Esophagus muscularis mucosa (tissue), 4 donors: ENCODE results near the gene TIGAR. TPM values are rescaled to one million over a fixed set of nuclear protein-coding genes. Genes with fewer than 3 reads are reported as not detected.

Experiments
- DNase-seq: peaks from one replicate; pipeline ENCODE4 v3.0.0-alpha.2; 2017; ENCODE audit errors: extremely low spot score
- H3K27ac ChIP-seq, 4 donors: fragments of 200-600 bp; sonication (generic); replicated peaks in 1 of 4; 1 replicate in 3 of 4; 2 replicates in 1 of 4; pipeline ENCODE4 v1.5.1; 2016 to 2019; ENCODE audit warnings: mild to moderate bottlenecking in 1 of 4
- H3K27me3 ChIP-seq, 4 donors: fragments of 200-600 bp; sonication (generic); one replicate each; pipeline versions ENCODE4 v1.5.1 to v1.6.0; 2016 to 2019
- H3K36me3 ChIP-seq, 4 donors: fragments of 200-600 bp; sonication (generic); one replicate each; pipeline ENCODE4 v1.5.1; 2016 to 2019
- H3K4me1 ChIP-seq, 4 donors: fragments of 200-600 bp; sonication (generic); one replicate each; pipeline ENCODE4 v1.5.1; 2016 to 2019
- H3K4me3 ChIP-seq, 4 donors: fragments of 200-600 bp; sonication (generic); 1 replicate in 2 of 4; 2 replicates in 2 of 4; pipeline ENCODE4 v1.5.1; 2016 to 2019; ENCODE audit warnings: mild to moderate bottlenecking in 4 of 4, moderate library complexity in 1 of 4
- H3K9me3 ChIP-seq, 4 donors: fragments of 200-600 bp; sonication (generic); 1 replicate in 3 of 4; 2 replicates in 1 of 4; pipeline ENCODE4 v1.5.1; 2016 to 2019
- EP300 ChIP-seq: sonication (generic); formaldehyde crosslinking; IDR thresholded peaks from one replicate; pipeline ENCODE4 v1.6.1; 2017; ENCODE audit warnings: antibody characterized with exemption
- POLR2A ChIP-seq: fragments of 450-650 bp; IDR thresholded peaks from one replicate; pipeline ENCODE4 v1.6.1; 2017; ENCODE audit warnings: antibody characterized with exemption, moderate library complexity, mild to moderate bottlenecking, low read depth
- POLR2AphosphoS5 ChIP-seq, 2 donors: sonication (generic); formaldehyde crosslinking; IDR thresholded peaks; one replicate each; pipeline ENCODE4 v1.6.1; 2017; ENCODE audit warnings: antibody characterized with exemption in 2 of 2
- WGBS: methylation state at CpG from one replicate; pipeline ENCODE4 v1.1.5; 2018; 5-methylcytosine and 5-hydroxymethylcytosine counted together
- intact Hi-C: fragments of 100-400 bp; cut with DNase I; formaldehyde crosslinking; loops from one replicate; pipeline ENCODE4 v1.15.1; 2023
- total RNA-seq, 4 donors: library from RNA; depleted of rRNA; stranded (reverse); fragments of >200 nt; gene quantifications; one replicate each; pipeline versions ENCODE4 v1.1.0 to v1.2.1, GENCODE V29; 2016
- TF ChIP-seq, protein P1 (sequence below), 3 experiments: fragments of 200-600 bp in 2 of 3; fragments of 450-650 bp in 1 of 3; sonication (generic) in 2 of 3; IDR thresholded peaks; one replicate each; pipeline ENCODE4 v1.5.1; 2017 to 2019; ENCODE audit warnings: antibody characterized with exemption in 3 of 3, mild to moderate bottlenecking in 2 of 3, moderate library complexity in 1 of 3

The TIGAR gene
- total RNA-seq, 4 donors from 2014 or later = 6.6 to 7.6 (median 7.4) TPM

DNA sequence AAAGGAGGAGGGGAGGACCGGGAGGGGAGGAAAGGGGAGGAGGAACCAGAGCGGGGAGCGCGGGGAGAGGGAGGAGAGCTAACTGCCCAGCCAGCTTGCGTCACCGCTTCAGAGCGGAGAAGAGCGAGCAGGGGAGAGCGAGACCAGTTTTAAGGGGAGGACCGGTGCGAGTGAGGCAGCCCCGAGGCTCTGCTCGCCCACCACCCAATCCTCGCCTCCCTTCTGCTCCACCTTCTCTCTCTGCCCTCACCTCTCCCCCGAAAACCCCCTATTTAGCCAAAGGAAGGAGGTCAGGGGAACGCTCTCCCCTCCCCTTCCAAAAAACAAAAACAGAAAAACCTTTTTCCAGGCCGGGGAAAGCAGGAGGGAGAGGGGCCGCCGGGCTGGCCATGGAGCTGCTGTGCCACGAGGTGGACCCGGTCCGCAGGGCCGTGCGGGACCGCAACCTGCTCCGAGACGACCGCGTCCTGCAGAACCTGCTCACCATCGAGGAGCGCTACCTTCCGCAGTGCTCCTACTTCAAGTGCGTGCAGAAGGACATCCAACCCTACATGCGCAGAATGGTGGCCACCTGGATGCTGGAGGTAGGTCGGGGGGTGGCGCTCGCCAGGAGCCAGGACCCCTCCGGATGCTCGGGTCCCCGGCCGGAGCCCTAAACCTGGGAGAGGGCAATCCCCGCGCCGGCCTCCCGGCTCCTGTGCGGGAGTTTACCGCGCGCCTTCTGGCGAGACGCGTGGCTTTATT, 47.2 kb upstream of the TIGAR start, which contains the start of gene CCND2:
TSS of gene CCND2 (plus strand) at position 111 of the 744 bp plus-strand sequence. CDS start at position 390, 279 bp downstream.
- peak; percentile 97 for DNase-seq

DNA sequence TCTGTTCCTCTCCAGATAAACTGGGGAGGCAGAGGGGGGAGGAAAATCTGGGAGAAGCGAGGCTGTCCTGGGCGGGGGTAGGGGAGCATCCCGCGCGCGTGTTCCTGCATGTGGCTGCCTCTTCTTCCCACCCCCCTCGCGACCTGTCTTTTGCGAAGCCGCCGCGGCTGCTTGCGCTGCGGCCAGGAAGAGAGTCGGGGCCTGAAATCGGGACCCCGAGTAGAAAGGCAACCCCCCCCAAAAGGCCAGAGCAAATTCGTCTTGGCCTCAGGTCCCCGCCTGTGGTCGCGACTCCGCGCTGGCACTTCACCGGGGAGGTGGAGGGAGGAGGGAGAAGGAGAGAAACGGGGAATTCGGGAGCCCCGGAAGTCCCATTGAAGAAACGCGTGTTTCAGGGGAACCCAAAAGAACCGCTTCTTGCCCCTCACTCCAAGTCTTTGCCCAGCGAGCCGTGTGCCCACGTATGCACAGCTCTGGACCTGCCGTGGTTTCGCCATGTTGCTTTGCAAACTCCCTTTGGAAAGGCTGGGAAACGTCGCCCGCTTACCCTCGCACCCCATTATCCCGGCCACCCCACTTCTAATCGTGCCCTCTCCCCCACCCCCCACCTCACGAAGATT, 46.5 kb upstream of the TIGAR start:
- Histone ChIP-seq H3K9me3 (no peaks in the 10 kb centered on the region), H3K4me3 (peak overlapping the region; percentile 71 to 98 (median 76)), H3K27me3 (peaks cover 0 to 5% (median 2%) of the 10 kb centered on the region in 4 donors), H3K4me1 (peaks cover 60 to 75% (median 72%) of the 10 kb centered on the region in 4 donors), H3K36me3 (peaks cover 0 to 21% (median 19%) of the 10 kb centered on the region in 4 donors), H3K27ac (peak overlapping the region; percentile 93 to 98 (median 97))
- intact Hi-C loops = loop anchor here (5.0 kb wide), 1 partner anchor 402 kb away; the partner anchor contains the start of gene PARP11
- under 1% methylated on average over 32 of the region's 42 CpGs for WGBS
- no peak for DNase-seq
- TF ChIP-seq POLR2AphosphoS5 (IDR thresholded peaks at IDR 0.05) (no peak), POLR2A (no peak), EP300 (no peak)
- TF ChIP-seq, protein P1, sequence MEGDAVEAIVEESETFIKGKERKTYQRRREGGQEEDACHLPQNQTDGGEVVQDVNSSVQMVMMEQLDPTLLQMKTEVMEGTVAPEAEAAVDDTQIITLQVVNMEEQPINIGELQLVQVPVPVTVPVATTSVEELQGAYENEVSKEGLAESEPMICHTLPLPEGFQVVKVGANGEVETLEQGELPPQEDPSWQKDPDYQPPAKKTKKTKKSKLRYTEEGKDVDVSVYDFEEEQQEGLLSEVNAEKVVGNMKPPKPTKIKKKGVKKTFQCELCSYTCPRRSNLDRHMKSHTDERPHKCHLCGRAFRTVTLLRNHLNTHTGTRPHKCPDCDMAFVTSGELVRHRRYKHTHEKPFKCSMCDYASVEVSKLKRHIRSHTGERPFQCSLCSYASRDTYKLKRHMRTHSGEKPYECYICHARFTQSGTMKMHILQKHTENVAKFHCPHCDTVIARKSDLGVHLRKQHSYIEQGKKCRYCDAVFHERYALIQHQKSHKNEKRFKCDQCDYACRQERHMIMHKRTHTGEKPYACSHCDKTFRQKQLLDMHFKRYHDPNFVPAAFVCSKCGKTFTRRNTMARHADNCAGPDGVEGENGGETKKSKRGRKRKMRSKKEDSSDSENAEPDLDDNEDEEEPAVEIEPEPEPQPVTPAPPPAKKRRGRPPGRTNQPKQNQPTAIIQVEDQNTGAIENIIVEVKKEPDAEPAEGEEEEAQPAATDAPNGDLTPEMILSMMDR (IDR thresholded peaks at IDR 0.05) = no peak

More for the DNA sequence above, 47.2 kb upstream of the TIGAR start, which contains the start of gene CCND2:
- H3K4me1 ChIP-seq = peaks cover 55 to 72% (median 69%) of the 10 kb centered on the region in 4 donors
- peak within 1 kb of the TSS; percentile 71 to 98 (median 76) for H3K4me3 ChIP-seq
- H3K27ac ChIP-seq = peak within 1 kb of the TSS; percentile 93 to 98 (median 97)
- H3K27me3 ChIP-seq = peaks cover 0 to 5% (median 2%) of the 10 kb centered on the region in 4 donors
- H3K9me3 ChIP-seq = no peaks in the 10 kb centered on the region
- TF ChIP-seq POLR2AphosphoS5 (IDR thresholded peaks at IDR 0.05) (peak; percentile 99), EP300 (no peak), POLR2A (peak; percentile 91)
- TF ChIP-seq, protein P1 (IDR thresholded peaks at IDR 0.05) = no peak
- intact Hi-C loops = no loop called here
- peaks cover 0 to 15% (median 13%) of the 10 kb centered on the region in 4 donors for H3K36me3 ChIP-seq
- 0% methylated on average over 27 of the region's 52 CpGs for WGBS

DNA sequence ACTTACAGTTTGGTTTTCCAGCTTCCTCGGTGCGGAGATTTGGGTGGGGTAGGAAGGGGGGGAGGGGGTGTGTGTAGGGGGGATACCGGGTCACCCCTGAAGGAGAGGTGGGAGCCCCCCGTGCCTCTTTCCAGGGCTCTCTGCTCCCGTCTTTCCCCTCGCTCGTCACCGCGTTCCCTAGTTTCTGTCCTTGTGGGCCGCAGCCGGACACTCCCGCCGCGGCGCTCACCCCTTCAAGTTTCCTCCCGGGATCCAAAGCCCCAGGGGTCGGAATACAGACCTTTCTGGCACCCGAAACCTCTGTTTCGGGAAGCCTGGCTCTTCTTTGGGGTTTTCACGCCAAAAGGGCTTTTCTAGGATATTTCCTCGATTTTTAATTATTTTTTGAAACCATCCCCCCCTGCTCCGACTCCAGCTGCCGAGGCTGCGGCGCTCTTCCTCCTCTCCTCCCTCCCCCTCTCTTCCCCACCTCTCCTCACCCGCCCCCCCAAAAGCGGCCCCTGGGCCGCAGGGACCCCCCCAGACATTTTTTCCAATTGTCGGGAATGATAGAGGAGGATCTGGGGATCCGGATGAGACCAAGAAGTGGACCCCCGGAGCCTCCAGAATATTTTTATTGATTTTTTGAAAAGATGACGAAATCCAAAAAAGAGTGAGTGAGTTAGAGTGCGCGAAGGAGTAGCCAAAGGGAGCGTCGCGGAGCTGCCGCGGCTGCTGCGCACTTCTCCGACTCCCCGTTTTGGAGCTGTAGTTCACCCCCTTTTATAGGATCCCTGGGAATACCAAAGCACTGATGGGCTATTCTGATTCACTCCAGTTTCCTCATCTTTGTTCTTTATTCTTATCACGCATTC, 45.8 kb upstream of the TIGAR start:
- TF ChIP-seq POLR2AphosphoS5 (IDR thresholded peaks at IDR 0.05) = peak in 1 of 2 donors; percentile 51
- no peak for TF ChIP-seq POLR2A
- peak overlapping the region; percentile 93 to 98 (median 97) for H3K27ac ChIP-seq
- H3K9me3 ChIP-seq = no peaks in the 10 kb centered on the region
- DNase-seq = peak; percentile 83
- 3% methylated on average over 43 of the region's 43 CpGs for WGBS
- peaks cover 60 to 75% (median 72%) of the 10 kb centered on the region in 4 donors for H3K4me1 ChIP-seq
- intact Hi-C loops = loop anchor here (5.0 kb wide), 1 partner anchor 403 kb away; the partner anchor contains the start of gene PARP11
- peak overlapping the region; percentile 71 to 98 (median 76) for H3K4me3 ChIP-seq
- H3K27me3 ChIP-seq = peaks cover 0 to 5% (median 2%) of the 10 kb centered on the region in 4 donors
- peaks cover 0 to 28% (median 23%) of the 10 kb centered on the region in 4 donors for H3K36me3 ChIP-seq

DNA sequence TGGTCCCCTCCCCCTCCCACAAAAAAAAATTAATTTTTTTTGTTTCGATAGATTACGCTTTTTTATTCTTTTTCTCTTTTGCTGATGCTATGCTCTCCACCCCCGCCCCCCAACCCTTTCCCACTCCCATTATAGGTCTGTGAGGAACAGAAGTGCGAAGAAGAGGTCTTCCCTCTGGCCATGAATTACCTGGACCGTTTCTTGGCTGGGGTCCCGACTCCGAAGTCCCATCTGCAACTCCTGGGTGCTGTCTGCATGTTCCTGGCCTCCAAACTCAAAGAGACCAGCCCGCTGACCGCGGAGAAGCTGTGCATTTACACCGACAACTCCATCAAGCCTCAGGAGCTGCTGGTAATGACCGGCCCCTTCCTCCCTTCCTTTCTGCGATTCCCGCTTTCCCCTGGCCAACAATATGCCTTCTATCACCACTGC, 45.1 kb upstream of the TIGAR start:
- Histone ChIP-seq H3K9me3 (no peaks in the 10 kb centered on the region), H3K27me3 (peaks cover 0 to 4% (median 1%) of the 10 kb centered on the region in 4 donors), H3K4me3 (peak overlapping the region; percentile 71 to 98 (median 76)), H3K36me3 (peaks cover 0 to 34% (median 26%) of the 10 kb centered on the region in 4 donors), H3K4me1 (peaks cover 60 to 75% (median 72%) of the 10 kb centered on the region in 4 donors), H3K27ac (peak overlapping the region; percentile 93 to 98 (median 97))
- TF ChIP-seq POLR2AphosphoS5 (IDR thresholded peaks at IDR 0.05) = no peak
- TF ChIP-seq, protein P1 (IDR thresholded peaks at IDR 0.05) = no peak
- WGBS = 44% methylated on average over 14 of the region's 14 CpGs
- peak; percentile 91 for DNase-seq
- intact Hi-C loops = loop anchor here (2.0 to 5.0 kb wide), 3 partner anchors 245 to 404 kb away; partner anchors contain the start of gene PARP11
